Putamen (tissue), 1 donor: Measurements from ENCODE around the gene KIF26A.

Experiments used
- DNase-seq: peaks from one replicate; pipeline ENCODE4 v3.0.0-alpha.2; 2016; ENCODE audit warnings: low spot score

KIF26A gene

GRCh38 chr14:104179126-104179525 lies 40.7 kb downstream of the KIF26A start:
- DNase-seq: no peak

GRCh38 chr14:104179564-104180129 lies 41.3 kb downstream of the KIF26A start:
- no peak for DNase-seq

- no peak for DNase-seq
These were observed 42.3 kb downstream of the KIF26A start for GRCh38 chr14:104180561-104181165.

DNA sequence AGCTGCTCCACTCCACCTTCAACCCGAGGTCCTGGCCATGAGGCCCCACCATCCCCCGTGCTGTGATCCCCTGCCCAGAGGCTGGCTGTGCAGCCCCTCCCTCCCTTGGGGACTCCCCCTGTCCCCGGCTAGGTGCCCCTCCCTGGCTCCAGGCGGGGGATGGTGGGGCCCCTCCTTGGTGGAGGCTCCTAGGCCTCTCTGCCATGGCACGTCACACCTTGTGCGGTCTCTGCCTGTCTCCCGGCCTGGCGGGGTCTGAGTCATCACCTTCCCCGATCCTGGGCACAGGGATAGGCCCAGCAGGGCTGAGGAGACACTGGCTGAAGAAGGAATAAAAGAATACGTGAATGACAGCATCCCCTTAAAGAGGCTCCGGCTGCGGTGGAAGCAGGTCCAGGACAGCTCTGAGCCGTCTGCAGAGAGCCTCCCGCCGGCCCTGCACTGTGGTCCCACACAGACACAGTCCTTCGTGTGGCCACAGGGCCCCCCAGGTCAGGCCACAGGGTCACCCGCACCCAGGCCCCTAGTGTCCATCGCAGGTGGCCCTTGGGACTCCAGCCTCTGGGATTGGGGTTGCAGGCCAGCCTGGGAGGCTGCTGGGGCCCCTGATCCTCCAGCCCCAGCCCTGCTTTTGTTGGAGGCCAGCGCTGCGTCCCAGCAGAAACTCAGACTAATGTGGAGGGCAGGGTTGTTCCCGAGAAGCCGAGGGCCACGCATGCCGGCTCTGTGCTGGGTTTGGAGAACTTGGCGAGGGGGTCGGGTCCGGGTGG lies 43.6 kb downstream of the KIF26A start:
- no peak for DNase-seq

GRCh38 chr14:104182857-104183425 lies 44.6 kb downstream of the KIF26A start:
- DNase-seq: no peak

- DNase-seq: no peak
These were observed 45.4 kb downstream of the KIF26A start for GRCh38 chr14:104183796-104184195.

DNA sequence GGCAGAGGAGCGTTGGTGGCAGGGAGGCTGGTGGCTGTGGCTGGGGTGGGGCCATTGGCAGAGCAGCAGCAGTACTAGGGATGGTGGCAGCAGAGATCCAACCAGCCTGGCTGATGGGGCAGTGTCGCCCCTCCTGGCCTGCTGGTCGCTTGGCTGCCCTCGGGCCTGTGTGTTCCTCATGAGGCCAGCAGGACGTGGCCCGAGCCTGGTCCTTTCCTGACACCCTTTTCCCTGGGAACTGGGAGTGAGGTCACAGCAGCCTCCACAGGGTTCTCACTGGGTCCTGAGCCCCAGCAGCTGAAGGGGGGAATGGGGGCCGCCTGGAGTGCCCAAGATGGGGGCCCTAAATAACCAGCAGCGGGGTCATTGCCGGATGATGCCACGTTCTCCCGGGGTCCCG lies 46.1 kb downstream of the KIF26A start:
- DNase-seq: no peak

DNA sequence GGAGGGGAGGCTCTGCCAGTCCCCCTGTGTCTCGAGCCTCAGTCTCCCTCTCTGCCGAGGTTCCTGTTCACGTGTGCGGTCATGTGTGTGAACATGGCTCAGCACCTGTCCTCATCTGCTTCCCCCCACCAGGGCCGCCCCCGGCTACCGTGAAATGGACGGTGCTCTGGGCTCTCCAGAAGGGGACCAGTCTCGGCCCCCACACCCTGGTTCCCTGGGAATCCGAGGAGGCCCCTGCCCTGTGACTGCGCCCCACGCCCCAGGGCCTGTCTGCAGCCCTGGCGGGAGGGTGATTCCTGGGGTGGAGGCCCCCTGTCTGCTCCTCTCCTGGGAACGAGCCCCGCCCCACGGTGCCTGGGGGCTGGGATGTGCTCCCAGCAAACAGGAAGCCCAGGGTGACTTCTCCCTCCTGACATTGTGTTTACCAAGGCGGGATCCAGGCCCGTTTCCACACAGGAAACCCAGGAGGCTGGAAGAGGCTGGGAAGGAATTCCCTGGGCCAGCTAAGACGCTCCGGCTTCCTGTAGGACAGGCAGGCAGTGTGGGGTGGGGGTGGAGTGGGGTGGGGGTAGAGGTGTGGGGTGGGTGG lies 46.6 kb downstream of the KIF26A start:
- DNase-seq: no peak

- no peak for DNase-seq
These were observed 47.6 kb downstream of the KIF26A start for GRCh38 chr14:104185916-104186495.

- no peak for DNase-seq
These were observed 48.2 kb downstream of the KIF26A start for GRCh38 chr14:104186575-104186974.

DNA sequence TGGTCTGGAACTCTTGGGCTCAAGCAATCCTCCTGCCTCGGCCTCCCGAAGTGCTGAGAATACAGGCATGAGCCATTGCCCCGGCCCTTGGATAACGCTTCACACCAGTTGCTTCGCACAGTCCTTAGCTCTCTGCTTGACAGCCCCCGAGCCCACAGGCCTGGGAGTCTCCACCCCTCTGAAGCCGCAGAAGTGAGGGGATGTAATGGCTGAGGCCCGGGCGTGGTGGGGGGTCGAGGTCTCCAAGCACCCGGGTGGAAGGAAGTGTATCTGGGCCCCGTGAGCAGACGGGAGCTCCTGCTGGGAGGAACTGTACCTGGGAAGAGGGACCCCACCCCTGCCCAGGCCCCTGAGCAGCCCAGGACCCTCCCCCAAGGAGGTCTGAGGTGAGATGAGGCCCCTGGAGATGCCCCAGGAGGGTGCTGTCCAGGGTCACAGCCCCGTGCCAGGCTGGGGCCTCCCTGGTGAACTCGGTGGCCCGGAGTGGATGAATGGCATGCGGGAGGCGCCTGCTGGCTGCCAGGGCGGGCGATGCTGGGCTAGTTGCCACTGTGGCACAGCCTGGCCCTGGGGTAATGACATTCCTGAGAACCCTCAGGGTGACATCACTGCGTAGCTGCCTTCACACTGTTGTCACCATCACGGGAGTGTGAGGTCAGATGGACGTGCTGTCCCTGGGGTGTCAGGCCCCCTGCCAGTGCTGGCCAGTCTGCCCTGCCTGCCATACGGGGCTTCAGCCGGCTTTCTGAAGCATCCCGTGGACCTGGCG lies 48.9 kb downstream of the KIF26A start:
- DNase-seq: no peak

DNA sequence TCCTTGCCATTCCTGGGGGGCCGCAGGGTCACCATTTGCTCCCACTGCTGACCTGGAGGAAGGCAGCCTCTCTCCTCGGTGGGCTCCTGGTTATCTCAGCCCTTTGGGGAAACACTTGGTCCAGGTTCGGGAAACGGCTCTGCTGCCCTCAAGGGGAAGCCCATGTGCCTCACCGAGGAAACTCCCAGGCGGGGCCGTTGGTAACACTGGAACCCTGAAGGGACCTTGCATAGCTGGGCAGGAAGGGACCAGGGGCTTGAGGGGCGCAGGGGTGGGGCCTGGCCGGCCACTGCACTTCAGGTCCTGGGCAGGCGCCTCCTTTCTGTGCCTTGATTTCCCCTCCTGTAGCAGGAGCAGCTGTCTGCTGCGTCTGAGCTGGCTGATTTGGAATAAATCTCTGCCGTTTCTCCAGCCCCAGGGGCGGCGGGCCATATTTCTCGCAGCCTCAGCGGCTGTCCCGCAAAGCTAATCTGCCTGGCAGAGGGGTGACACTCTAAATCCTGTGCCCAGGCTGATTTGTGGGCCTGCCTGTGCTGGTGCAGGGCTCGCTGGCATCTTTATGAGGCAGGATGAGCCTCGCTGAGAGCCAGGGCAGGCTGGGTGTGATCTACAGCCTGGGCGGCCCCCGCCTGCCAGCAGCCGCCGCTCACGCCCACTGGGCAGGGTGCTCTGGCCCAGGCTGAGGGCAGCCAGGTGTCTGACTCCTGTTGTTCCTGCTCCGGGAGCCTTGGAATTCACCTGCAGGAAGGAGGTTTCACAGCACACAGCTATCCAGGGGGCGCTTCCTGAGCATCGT lies 49.7 kb downstream of the KIF26A start:
- DNase-seq: no peak

- no peak for DNase-seq
These were observed 50.5 kb downstream of the KIF26A start for GRCh38 chr14:104188727-104189400.

GRCh38 chr14:104189629-104190335 lies 51.4 kb downstream of the KIF26A start:
- DNase-seq: no peak

DNA sequence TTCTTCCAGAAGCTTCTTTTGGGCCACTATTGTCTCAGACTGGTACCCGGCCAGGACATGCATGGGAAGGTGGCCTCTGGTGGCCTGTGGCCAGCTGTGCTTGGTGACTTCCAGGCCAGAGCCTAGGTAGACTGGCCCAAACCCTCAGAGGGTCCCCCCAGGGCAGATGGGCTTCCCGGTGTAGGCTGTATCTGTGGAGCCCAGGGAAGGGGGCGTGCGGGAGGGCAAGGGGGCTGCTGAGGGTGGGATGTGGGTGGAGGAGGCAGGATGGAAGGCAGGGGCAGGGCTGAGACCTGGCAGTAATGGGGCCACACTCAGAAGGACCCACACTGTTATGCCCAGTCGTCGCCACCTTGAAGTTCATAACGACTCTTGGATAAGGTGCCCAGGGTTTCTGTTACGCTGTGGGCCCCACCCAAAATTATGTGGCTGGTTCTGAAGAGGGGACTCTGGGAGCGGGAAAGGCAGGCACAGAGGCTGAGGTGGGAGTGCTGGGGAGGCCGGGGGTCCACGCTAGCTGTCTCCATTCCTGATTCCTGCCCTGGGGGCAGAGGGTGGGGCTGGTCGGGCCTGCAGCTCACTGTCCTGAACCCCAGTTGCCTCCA lies 52.1 kb downstream of the KIF26A start:
- DNase-seq: no peak

DNA sequence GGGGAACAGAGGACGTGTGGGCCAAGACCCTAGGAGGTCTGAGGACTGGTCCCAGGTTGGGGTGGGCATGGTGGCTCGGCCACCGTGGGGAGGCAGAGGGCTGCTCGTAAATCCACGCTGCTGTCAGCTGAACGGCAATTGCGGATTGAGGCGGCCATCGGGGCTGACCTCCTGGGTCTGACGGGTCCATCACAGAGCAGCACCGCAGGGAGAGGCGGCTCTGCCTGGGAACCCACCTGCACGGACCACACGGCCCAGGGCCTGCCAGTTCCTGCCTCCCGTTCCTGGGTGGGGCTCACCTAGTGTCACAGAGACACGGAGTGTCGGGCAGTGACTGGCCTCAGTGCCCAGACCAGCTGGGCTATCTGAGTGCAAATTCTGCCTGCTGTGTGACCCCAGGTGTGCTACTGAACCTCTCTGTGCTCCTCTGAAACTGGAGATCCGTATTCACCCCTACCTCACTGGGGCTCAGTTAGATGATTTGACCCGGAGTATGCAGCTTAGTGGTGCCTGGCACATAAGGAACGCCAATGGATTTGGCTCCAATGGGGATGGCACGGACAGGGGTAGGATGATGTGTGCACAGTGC lies 53.1 kb downstream of the KIF26A start:
- no peak for DNase-seq

GRCh38 chr14:104192146-104192882 lies 53.9 kb downstream of the KIF26A start:
- no peak for DNase-seq

GRCh38 chr14:104192883-104193245 lies 54.5 kb downstream of the KIF26A start:
- DNase-seq: no peak
